ENCODE measurements around the gene LRRTM3.

- no peak for TF ChIP-seq CTCF (IDR thresholded peaks at IDR 0.05)
- TF ChIP-seq POLR2A (IDR thresholded peaks at IDR 0.05): no peak
Observed at GRCh38 chr10:66990143-66990830, 64.5 kb downstream of the LRRTM3 start.
